Measurements from ENCODE around the gene PTPRE. TPM values are rescaled to one million over a fixed set of nuclear protein-coding genes. Genes with fewer than 3 reads are reported as not detected.

The PTPRE gene
- total RNA-seq, 1 experiment from 2014 or later, result 0.70 TPM

- Histone ChIP-seq H3K18ac (ENCODE audit: insufficient read length, low read depth, low read length) (no peak overlapping the region), H4K91ac (ENCODE audit: insufficient read length, low read depth, low read length) (no peak overlapping the region), H4K8ac (replicated peaks; ENCODE audit: insufficient read length, low read depth, low read length) (no peak overlapping the region), H3K23me2 (ENCODE audit: insufficient read length, low read depth, low read length, poor library complexity, severe bottlenecking) (no peaks in the 10 kb centered on the region), H2BK15ac (ENCODE audit: low read depth, low read length) (no peak overlapping the region), H3K9me3 (ENCODE audit: control insufficient read depth, low read depth, low read length) (no peaks in the 10 kb centered on the region), H3K27ac (ENCODE audit: insufficient read length, low read depth, low read length) (no peak overlapping the region), H2BK12ac (ENCODE audit: insufficient read length, low read depth, low read length) (no peak overlapping the region), H3K4me1 (ENCODE audit: insufficient read depth, low read length) (no peaks in the 10 kb centered on the region), H3K14ac (ENCODE audit: insufficient read depth, low read length) (no peak overlapping the region; the same call in 1 of the 2 replicates), H4K20me1 (ENCODE audit: control insufficient read depth, insufficient read depth, insufficient read length) (no peaks in the 10 kb centered on the region), H2AFZ (ENCODE audit: low read length) (no peak overlapping the region), H3K9ac (ENCODE audit: extremely low read depth, insufficient read length, low read length) (no peak overlapping the region), H2BK5ac (ENCODE audit: insufficient read length, low read length) (no peak overlapping the region), H4K5ac (ENCODE audit: insufficient read length, low read depth, low read length) (no peak overlapping the region), H2AK5ac (ENCODE audit: insufficient read length, low read length) (no peak overlapping the region), H2BK20ac (ENCODE audit: low read depth, low read length, poor library complexity, severe bottlenecking) (no peak overlapping the region), H3K56ac (ENCODE audit: insufficient read length, low read depth, low read length) (no peak overlapping the region), H3K79me2 (ENCODE audit: insufficient read depth, low read length) (no peaks in the 10 kb centered on the region), H3T11ph (ENCODE audit: low read length) (no peak overlapping the region), H3K79me1 (ENCODE audit: insufficient read depth, low read depth, low read length, poor library complexity, severe bottlenecking) (no peaks in the 10 kb centered on the region), H2BK120ac (ENCODE audit: low read depth, low read length, poor library complexity, severe bottlenecking) (no peak overlapping the region), H3K4ac (ENCODE audit: low read depth, low read length) (no peak overlapping the region), H3K23ac (ENCODE audit: insufficient read length, low read depth, low read length) (no peak overlapping the region), H3K27me3 (ENCODE audit: insufficient read depth, low read length) (no peaks in the 10 kb centered on the region), H3K4me2 (ENCODE audit: insufficient read depth, insufficient read length, low read length) (no peak overlapping the region)
- no peak for TF ChIP-seq CTCF (conservative IDR thresholded peaks at IDR 0.05)
- Mint-ChIP-seq H3K9me3 (no peaks in the 10 kb centered on the region; a peak in 1 of 5 replicates), H3K27me3 (ENCODE audit: low read depth) (peaks cover 20% of the 10 kb centered on the region), H3K36me3 (ENCODE audit: insufficient read depth in 1 of 3, low read depth in 3 of 3) (no peaks in the 10 kb centered on the region; a peak in 1 of 7 replicates), H3K4me3 (no peak overlapping the region), H3K4me1 (peaks cover 10 to 11% of the 10 kb centered on the region in 2 experiments), H3K27ac (no peak overlapping the region)
- WGBS (ENCODE audit: extremely low coverage, insufficient read length, low lambda C conversion rate), result no CpG with 5 or more reads among the region's 14 CpGs
- DNase-seq, result no peak
Observed at GRCh38 chr10:128009372-128010126, 102.6 kb downstream of the PTPRE start.

Data from H9 (cell line).